Dedifferentiated amniotic fluid mesenchymal stem cell (primary cell): Measurements from ENCODE around the gene NPL.

Source experiments
- DNase-seq: peaks from one replicate; pipeline ENCODE4 v3.0.0-alpha.2; 2016; ENCODE audit errors: extremely low spot score

NPL gene

GRCh38 chr1:182867861-182868260 is 78.3 kb downstream of the NPL start:
- DNase-seq: no peak

GRCh38 chr1:182869241-182869666 is 79.7 kb downstream of the NPL start:
- DNase-seq: no peak

- no peak for DNase-seq
These were observed 83.3 kb downstream of the NPL start for GRCh38 chr1:182872881-182873280.

GRCh38 chr1:182875889-182876288 is 86.3 kb downstream of the NPL start:
- DNase-seq: no peak

GRCh38 chr1:182877331-182877730 is 87.8 kb downstream of the NPL start:
- no peak for DNase-seq

GRCh38 chr1:182877842-182878241 is 88.3 kb downstream of the NPL start:
- DNase-seq: no peak
